ENCODE measurements around the gene TAP1. TPM values are rescaled to one million over a fixed set of nuclear protein-coding genes. Genes with fewer than 3 reads are reported as not detected.
A peak's percentile ranks its signal among the peaks of the same experiment; 100 is the strongest.

The TAP1 gene
- total RNA-seq (10 to 100 TPM; 19.7 to 76.9 (median 49.4) TPM), polyA plus RNA-seq (10 to 100 TPM; 24.9 to 77.9 (median 52.2) TPM)
- long read RNA-seq, donor 1, partial matches to known transcripts: 0 of 14 reads
- long read RNA-seq, donor 1, other reads (novel, unspliced or antisense): 12 of 14 reads
- long read RNA-seq, donor 2: 0 reads
- long read RNA-seq, donor 3, partial matches to known transcripts: 0 of 4 reads
- long read RNA-seq, donor 3, other reads (novel, unspliced or antisense): 0 of 4 reads
- long read RNA-seq, donor 4, transcript TAP1-201 (11 exons, 2,959 nt): major isoform, 18 of 32 reads
- long read RNA-seq, donor 4, partial matches to known transcripts: 10 of 32 reads
- long read RNA-seq, donor 4, other reads (novel, unspliced or antisense): 3 of 32 reads
- long read RNA-seq, donor 5, transcript TAP1-201 (11 exons, 2,959 nt): major isoform, 188 of 193 reads
- long read RNA-seq, donor 5, partial matches to known transcripts: 2 of 193 reads
- long read RNA-seq, donor 5, other reads (novel, unspliced or antisense): 3 of 193 reads
- long read RNA-seq, donor 6, transcript TAP1-201 (11 exons, 2,959 nt): major isoform, 15 of 23 reads
- long read RNA-seq, donor 6, partial matches to known transcripts: 5 of 23 reads
- long read RNA-seq, donor 6, other reads (novel, unspliced or antisense): 2 of 23 reads
- long read RNA-seq, donor 7, partial matches to known transcripts: 0 of 3 reads
- long read RNA-seq, donor 7, other reads (novel, unspliced or antisense): 0 of 3 reads
- long read RNA-seq, donor 8, transcript TAP1-201 (11 exons, 2,959 nt): major isoform, 7 of 35 reads
- long read RNA-seq, donor 8, partial matches to known transcripts: 5 of 35 reads
- long read RNA-seq, donor 8, other reads (novel, unspliced or antisense): 22 of 35 reads
- long read RNA-seq, donor 9, partial matches to known transcripts: 0 of 3 reads
- long read RNA-seq, donor 9, other reads (novel, unspliced or antisense): 0 of 3 reads
- long read RNA-seq, donor 10, partial matches to known transcripts: 0 of 1 reads
- long read RNA-seq, donor 10, other reads (novel, unspliced or antisense): 0 of 1 reads

- peak; percentile 80 to 84 for TF ChIP-seq POLR2A (IDR thresholded peaks at IDR 0.05)
- TF ChIP-seq, protein P1, sequence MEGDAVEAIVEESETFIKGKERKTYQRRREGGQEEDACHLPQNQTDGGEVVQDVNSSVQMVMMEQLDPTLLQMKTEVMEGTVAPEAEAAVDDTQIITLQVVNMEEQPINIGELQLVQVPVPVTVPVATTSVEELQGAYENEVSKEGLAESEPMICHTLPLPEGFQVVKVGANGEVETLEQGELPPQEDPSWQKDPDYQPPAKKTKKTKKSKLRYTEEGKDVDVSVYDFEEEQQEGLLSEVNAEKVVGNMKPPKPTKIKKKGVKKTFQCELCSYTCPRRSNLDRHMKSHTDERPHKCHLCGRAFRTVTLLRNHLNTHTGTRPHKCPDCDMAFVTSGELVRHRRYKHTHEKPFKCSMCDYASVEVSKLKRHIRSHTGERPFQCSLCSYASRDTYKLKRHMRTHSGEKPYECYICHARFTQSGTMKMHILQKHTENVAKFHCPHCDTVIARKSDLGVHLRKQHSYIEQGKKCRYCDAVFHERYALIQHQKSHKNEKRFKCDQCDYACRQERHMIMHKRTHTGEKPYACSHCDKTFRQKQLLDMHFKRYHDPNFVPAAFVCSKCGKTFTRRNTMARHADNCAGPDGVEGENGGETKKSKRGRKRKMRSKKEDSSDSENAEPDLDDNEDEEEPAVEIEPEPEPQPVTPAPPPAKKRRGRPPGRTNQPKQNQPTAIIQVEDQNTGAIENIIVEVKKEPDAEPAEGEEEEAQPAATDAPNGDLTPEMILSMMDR (IDR thresholded peaks at IDR 0.05): peak; percentile 50 to 88 (median 78)
- Histone ChIP-seq H3K27me3 (no peaks in the 10 kb centered on the region), H3K36me3 (replicated peaks in 1 of 2) (peaks cover 0 to 41% of the 10 kb centered on the region in 2 donors), H3K9me3 (replicated peaks in 1 of 3) (no peaks in the 10 kb centered on the region), H3K27ac (peak within 1 kb of the TSS; percentile 91 to 98 (median 96)), H3K4me3 (peak within 1 kb of the TSS; percentile 69 to 92 (median 76)), H3K4me1 (replicated peaks in 1 of 2) (peaks cover 14 to 23% of the 10 kb centered on the region in 2 donors)
- 0 to 1% (median 0%) methylated on average over 26 to 68 of the region's 68 CpGs for WGBS, 4 donors
- intact Hi-C loops (cut with DNase I): no loop called here
- DNase-seq: peak; percentile 92 to 98 (median 95)
These were observed at the start of gene TAP1, which contains the start of gene PSMB9 for GRCh38 chr6:32853541-32854375. TSS of gene TAP1 (minus strand) at chr6:32853704. CDS start at chr6:32853636, 68 bp downstream. TSS of gene PSMB9 (plus strand) at chr6:32854192. CDS start at chr6:32854230, 38 bp downstream.

DNA sequence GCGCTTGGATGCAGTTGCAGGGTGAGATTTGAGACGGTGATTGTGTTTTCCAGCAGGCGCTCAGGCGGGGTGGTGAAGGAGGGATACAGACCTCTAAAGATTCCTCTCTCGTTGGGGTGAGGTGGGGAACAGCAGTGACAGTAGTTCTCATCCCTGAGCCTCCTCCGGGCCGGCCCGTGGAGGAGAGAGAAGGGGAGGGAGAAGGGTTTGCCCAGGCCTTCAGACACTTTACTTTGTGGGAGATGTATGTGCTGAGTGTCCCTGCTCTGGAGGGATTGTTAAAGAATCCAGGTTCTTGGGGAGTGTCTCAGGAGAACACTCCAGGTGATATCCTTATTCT lies 41.5 kb upstream of the TAP1 start:
- TF ChIP-seq POLR2A (IDR thresholded peaks at IDR 0.05): no peak
- TF ChIP-seq, protein P1 (IDR thresholded peaks at IDR 0.05): no peak
- Histone ChIP-seq H3K4me3 (peak overlapping the region; percentile 33 to 87 (median 68)), H3K27me3 (no peaks in the 10 kb centered on the region), H3K9me3 (replicated peaks in 1 of 3) (no peaks in the 10 kb centered on the region), H3K36me3 (replicated peaks in 1 of 2) (no peaks in the 10 kb centered on the region), H3K27ac (peak overlapping the region; percentile 86 to 96 (median 91)), H3K4me1 (replicated peaks in 1 of 2) (peaks cover 22 to 24% of the 10 kb centered on the region in 2 donors)
- DNase-seq: no peak
- intact Hi-C loops (cut with DNase I): loop anchor here in 1 of 2 donors (5.0 kb wide), 1 partner anchor 242 kb away; no protein-coding TSS in a partner anchor
- 0 to 2% (median 0%) methylated on average over 7 to 8 of the region's 8 CpGs for WGBS, 4 donors

DNA sequence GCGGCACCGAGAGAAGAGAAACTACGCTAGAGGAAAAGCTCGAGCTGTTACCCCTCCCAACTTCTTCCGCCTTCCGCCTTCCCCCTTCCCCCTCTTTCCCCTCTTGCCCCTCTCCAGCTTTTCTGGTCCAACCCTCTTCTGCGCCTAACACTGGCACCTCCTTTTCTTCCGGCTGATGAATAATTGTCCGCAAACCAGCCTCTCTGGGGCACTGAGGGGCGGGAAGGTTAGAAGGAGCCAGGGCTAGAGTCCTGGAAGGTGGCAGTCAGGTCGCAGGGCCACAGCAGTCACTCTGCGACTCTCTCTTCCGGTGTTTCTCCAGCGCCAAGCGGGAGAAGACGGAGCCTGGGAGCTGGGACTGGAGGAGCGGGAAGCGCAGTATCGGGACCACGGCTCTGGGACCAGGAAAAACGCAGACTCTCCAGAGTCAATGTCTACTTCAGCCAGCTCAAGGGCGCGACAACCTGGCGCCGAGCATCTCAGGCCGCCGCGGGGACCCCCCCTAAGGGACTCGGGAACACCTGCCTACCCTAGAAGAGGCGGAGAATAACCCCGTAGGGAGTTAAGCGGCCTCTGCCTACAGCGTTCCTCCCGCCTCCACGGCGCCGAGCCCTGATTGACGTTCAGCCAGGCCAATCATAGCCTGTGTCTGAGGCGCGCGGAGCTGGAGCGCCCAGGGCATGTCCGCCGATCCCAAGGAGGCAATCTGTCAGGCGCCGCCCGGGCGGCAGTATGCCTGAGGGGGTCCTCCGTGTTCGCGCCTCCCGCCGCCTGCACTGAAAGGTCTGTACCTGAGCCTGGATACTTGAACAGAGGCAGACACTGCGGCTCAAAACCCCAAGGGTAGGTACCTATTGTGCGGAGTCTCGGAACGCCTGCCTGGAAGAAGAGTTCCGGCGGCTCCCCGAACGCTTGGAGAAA lies 40.8 kb upstream of the TAP1 start:
- TF ChIP-seq, protein P1 (IDR thresholded peaks at IDR 0.05): no peak
- peak; percentile 40 to 85 for TF ChIP-seq POLR2A (IDR thresholded peaks at IDR 0.05)
- peak overlapping the region; percentile 86 to 96 (median 91) for H3K27ac ChIP-seq
- no peaks in the 10 kb centered on the region for H3K36me3 ChIP-seq (replicated peaks in 1 of 2)
- intact Hi-C loops (cut with DNase I): loop anchor here in 1 of 2 donors (5.0 kb wide), 2 partner anchors 78 to 243 kb away; no protein-coding TSS in a partner anchor
- no peaks in the 10 kb centered on the region for H3K27me3 ChIP-seq
- 0 to 2% (median 1%) methylated on average over 27 to 61 of the region's 61 CpGs for WGBS, 4 donors
- peak overlapping the region; percentile 33 to 87 (median 72) for H3K4me3 ChIP-seq
- H3K9me3 ChIP-seq (replicated peaks in 1 of 3): no peaks in the 10 kb centered on the region
- peak; percentile 93 to 97 (median 93) for DNase-seq
- H3K4me1 ChIP-seq (replicated peaks in 1 of 2): peaks cover 22 to 24% of the 10 kb centered on the region in 2 donors
